IPS-15b (cell line): ENCODE data around the gene FES.
"Not testable (repeated sequence)": the region's sequence is repeated elsewhere in the genome, so short reads cannot be mapped to it uniquely, and the experiment has no call there.

Experiments
- H3K27me3 ChIP-seq: one replicate; pipeline ENCODE4 v1.6.1; 2013; ENCODE audit warnings: low read length; ENCODE audit not compliant: control insufficient read depth, insufficient read depth
- H3K36me3 ChIP-seq: one replicate; pipeline ENCODE4 v1.6.1; 2013; ENCODE audit warnings: low read length; ENCODE audit not compliant: control insufficient read depth, insufficient read depth
- H3K4me1 ChIP-seq: one replicate; pipeline ENCODE4 v1.6.1; 2013; ENCODE audit warnings: mild to moderate bottlenecking, low read length; ENCODE audit not compliant: control insufficient read depth, insufficient read depth
- H3K4me3 ChIP-seq: one replicate; pipeline ENCODE4 v1.5.1; 2013; ENCODE audit warnings: low read depth, low read length
- H3K9ac ChIP-seq: one replicate; pipeline ENCODE4 v1.6.1; 2013; ENCODE audit warnings: low read depth, mild to moderate bottlenecking, low read length
- H3K9me3 ChIP-seq: one replicate; pipeline ENCODE4 v1.6.1; 2013; ENCODE audit warnings: mild to moderate bottlenecking, low read length; ENCODE audit not compliant: control insufficient read depth, insufficient read depth

The FES gene

GRCh38 chr15:90902840-90903732, 18.8 kb downstream of the FES start, which contains the start of gene MAN2A2:
Gene MAN2A2, plus strand, starts transcription at chr15:90903302. Its CDS starts 906 bp downstream, at chr15:90904208.
- peaks cover 13% of the 10 kb centered on the region for H3K27me3 ChIP-seq
- no peaks in the 10 kb centered on the region for H3K9me3 ChIP-seq
- peaks cover 4% of the 10 kb centered on the region for H3K36me3 ChIP-seq
- H3K4me1 ChIP-seq = peaks cover 4% of the 10 kb centered on the region
- H3K9ac ChIP-seq = peak within 1 kb of the TSS; percentile 37
- peak within 1 kb of the TSS; percentile 70 for H3K4me3 ChIP-seq

GRCh38 chr15:90903733-90904536, 19.6 kb downstream of the FES start:
- no peak overlapping the region for H3K9ac ChIP-seq
- peak overlapping the region; percentile 68 for H3K4me3 ChIP-seq
- H3K27me3 ChIP-seq = peaks cover 13% of the 10 kb centered on the region
- H3K4me1 ChIP-seq = peaks cover 4% of the 10 kb centered on the region
- H3K9me3 ChIP-seq = no peaks in the 10 kb centered on the region
- H3K36me3 ChIP-seq = peaks cover 4% of the 10 kb centered on the region

DNA sequence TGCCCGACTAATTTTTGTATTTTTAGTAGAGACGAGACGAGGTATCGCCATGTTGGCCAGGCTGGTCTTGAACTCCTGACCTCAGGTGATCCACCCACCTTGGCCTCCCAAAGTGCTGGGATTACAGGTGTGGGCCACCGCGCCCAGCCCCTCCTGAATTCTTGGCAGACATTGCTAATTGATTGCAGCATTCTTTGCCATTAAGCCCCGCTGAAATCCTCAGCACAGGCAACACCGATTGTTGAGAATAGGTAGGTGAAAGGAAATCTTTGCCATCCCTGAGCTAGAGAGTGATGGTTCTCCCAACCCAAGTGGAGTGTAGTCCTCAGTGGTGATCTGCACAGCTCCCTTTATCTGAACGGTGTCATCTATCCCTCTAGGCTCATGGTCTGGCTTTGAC, 20.4 kb downstream of the FES start:
- Histone ChIP-seq H3K27me3 (peaks cover 10% of the 10 kb centered on the region), H3K9me3 (no peaks in the 10 kb centered on the region)

DNA sequence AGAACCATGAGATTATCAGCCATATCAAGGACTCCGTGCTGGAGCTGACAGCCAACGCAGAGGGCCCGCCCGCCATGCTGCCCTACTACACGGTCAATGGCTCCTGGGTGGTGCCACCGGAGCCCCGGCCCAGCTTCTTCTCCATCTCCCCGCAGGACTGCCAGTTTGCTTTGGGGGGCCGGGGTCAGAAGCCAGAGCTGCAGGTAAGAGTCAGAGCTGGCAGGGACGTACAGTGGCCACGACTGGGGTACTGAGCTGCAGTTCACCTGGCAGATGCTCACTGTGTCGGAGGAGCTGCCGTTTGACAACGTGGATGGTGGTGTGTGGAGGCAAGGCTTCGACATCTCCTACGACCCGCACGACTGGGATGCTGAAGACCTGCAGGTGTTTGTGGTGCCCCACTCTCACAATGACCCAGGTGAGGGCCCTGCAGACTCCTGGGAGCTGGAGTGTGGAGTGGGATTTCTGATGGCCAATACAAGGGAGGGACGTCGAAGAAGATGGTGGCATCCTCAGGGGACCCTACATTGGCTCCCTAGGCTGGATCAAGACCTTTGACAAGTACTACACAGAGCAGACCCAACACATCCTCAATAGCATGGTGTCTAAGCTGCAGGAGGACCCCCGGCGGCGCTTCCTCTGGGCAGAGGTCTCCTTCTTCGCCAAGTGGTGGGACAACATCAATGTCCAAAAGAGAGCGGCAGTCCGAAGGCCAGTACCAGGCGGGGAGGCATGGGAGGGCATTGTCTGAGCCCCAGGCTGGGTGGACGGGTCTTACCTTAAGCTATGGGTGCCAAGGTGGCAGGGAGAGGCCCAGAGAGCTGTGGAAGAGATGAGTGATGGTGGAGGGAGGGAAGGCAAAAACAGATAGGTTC, 21.2 kb downstream of the FES start:
- Histone ChIP-seq H3K9ac (no peak overlapping the region), H3K9me3 (no peaks in the 10 kb centered on the region), H3K4me3 (no peak overlapping the region), H3K4me1 (peaks cover 4% of the 10 kb centered on the region), H3K27me3 (peaks cover 10% of the 10 kb centered on the region), H3K36me3 (peaks cover 4% of the 10 kb centered on the region)

More for the DNA sequence above, 20.4 kb downstream of the FES start:
- H3K4me3 ChIP-seq = no peak overlapping the region
- peaks cover 4% of the 10 kb centered on the region for H3K4me1 ChIP-seq
- H3K36me3 ChIP-seq = peaks cover 4% of the 10 kb centered on the region
- no peak overlapping the region for H3K9ac ChIP-seq

DNA sequence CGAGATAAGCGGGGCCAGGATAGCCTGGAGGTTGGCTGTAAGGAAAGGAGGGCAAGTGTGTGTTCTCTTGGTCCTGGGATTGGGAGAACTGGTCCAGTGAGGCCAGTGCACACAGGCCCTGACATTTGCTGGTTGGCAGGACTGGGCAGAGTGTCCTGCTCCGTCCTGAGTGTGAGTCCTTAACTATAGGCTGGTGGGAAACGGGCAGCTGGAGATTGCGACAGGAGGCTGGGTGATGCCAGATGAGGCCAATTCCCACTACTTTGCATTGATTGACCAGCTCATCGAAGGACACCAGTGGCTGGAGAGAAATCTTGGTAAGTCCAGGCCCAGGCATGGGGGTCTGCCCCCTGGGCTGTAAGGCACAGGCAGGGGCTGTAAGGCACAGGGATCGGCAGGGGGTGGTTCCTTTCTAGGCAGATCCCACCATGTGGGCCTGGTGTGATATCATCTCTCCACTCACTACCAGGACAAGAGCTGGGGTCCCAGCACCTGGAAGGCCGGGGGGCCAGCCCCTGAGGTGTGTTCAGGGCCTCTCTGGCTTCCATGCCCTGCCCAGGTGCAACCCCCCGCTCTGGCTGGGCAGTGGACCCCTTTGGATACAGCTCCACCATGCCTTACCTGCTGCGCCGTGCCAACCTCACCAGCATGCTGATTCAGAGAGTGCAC, 22.0 kb downstream of the FES start:
- H3K27me3 ChIP-seq = peaks cover 10% of the 10 kb centered on the region
- H3K4me3 ChIP-seq = no peak overlapping the region
- H3K36me3 ChIP-seq = peaks cover 8% of the 10 kb centered on the region
- peaks cover 4% of the 10 kb centered on the region for H3K4me1 ChIP-seq
- H3K9ac ChIP-seq = no peak overlapping the region
- no peaks in the 10 kb centered on the region for H3K9me3 ChIP-seq

- peaks cover 9% of the 10 kb centered on the region for H3K36me3 ChIP-seq
- H3K4me3 ChIP-seq = no peak overlapping the region
- H3K9ac ChIP-seq = no peak overlapping the region
- H3K4me1 ChIP-seq = peaks cover 4% of the 10 kb centered on the region
- peaks cover 10% of the 10 kb centered on the region for H3K27me3 ChIP-seq
- H3K9me3 ChIP-seq = no peaks in the 10 kb centered on the region
Observed at GRCh38 chr15:90907051-90907660, 22.9 kb downstream of the FES start.

GRCh38 chr15:90907838-90908507, 23.7 kb downstream of the FES start:
- H3K4me3 ChIP-seq = no peak overlapping the region
- H3K9ac ChIP-seq = no peak overlapping the region
- peaks cover 9% of the 10 kb centered on the region for H3K36me3 ChIP-seq
- peaks cover 10% of the 10 kb centered on the region for H3K27me3 ChIP-seq
- peaks cover 4% of the 10 kb centered on the region for H3K4me1 ChIP-seq
- no peaks in the 10 kb centered on the region for H3K9me3 ChIP-seq

DNA sequence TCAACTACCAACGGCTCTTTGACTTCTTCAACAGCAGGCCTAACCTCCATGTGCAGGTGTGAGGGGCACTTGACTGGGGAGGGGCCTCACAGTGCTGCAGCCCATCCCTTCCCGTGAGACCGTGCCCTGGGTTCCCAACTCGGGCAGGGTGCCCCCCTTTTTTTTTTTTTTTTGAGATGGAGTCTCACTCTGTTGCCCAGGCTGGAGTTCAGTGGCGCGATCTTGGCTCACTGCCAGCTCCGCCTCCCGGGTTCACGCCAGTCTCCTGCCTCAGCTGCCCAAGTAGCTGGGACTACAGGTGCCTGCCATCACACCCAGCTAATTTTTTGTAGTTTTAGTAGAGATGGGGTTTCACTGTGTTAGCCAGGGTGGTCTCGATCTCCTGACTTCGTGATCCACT, 25.1 kb downstream of the FES start:
- H3K4me3 ChIP-seq, H3K4me1 ChIP-seq, H3K9ac ChIP-seq, H3K27me3 ChIP-seq, H3K9me3 ChIP-seq, H3K36me3 ChIP-seq: not testable (repeated sequence)

GRCh38 chr15:90909976-90910375, 25.7 kb downstream of the FES start:
- H3K9me3 ChIP-seq = no peaks in the 10 kb centered on the region
- peaks cover under 1% of the 10 kb centered on the region for H3K27me3 ChIP-seq
- no peak overlapping the region for H3K9ac ChIP-seq
- H3K4me1 ChIP-seq = no peaks in the 10 kb centered on the region
- no peak overlapping the region for H3K4me3 ChIP-seq
- H3K36me3 ChIP-seq = peaks cover 9% of the 10 kb centered on the region
